ENCODE data around the gene TTC9. TPM values are rescaled to one million over a fixed set of nuclear protein-coding genes. Genes with fewer than 3 reads are reported as not detected.

TTC9 gene
- total RNA-seq, 4 donors from 2014 or later = 3.6 to 8.7 (median 4.7) TPM

DNA sequence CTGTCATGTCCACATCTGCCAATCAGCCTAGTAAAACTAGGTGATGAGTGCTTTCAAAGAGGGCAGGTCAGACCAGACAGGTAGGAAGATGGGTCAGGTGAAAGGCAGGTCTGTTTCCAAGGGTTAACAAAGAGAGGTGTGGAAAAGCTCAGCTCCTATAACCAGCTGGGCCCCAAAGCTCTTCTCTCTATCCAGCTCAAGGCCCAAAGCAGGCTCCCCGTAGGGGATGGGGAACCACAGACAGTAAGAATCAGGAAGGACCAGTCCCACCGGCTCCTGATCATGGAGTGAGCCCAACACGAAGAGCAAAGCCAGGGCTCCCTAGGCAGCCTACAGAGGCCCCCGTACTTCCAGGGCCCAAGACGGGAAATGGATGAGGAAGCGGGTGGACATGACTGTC is 83.2 kb downstream of the TTC9 start:
- Histone ChIP-seq H3K9me3 (no peaks in the 10 kb centered on the region), H3K36me3 (no peaks in the 10 kb centered on the region), H3K4me1 (no peaks in the 10 kb centered on the region), H3K27ac (no peak overlapping the region), H3K4me3 (no peak overlapping the region), H3K27me3 (no peaks in the 10 kb centered on the region)
- no peak for TF ChIP-seq POLR2A (IDR thresholded peaks at IDR 0.05)
- TF ChIP-seq EP300 (IDR thresholded peaks at IDR 0.05) = no peak
- TF ChIP-seq, protein P1, sequence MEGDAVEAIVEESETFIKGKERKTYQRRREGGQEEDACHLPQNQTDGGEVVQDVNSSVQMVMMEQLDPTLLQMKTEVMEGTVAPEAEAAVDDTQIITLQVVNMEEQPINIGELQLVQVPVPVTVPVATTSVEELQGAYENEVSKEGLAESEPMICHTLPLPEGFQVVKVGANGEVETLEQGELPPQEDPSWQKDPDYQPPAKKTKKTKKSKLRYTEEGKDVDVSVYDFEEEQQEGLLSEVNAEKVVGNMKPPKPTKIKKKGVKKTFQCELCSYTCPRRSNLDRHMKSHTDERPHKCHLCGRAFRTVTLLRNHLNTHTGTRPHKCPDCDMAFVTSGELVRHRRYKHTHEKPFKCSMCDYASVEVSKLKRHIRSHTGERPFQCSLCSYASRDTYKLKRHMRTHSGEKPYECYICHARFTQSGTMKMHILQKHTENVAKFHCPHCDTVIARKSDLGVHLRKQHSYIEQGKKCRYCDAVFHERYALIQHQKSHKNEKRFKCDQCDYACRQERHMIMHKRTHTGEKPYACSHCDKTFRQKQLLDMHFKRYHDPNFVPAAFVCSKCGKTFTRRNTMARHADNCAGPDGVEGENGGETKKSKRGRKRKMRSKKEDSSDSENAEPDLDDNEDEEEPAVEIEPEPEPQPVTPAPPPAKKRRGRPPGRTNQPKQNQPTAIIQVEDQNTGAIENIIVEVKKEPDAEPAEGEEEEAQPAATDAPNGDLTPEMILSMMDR (IDR thresholded peaks at IDR 0.05) = no peak
- TF ChIP-seq POLR2AphosphoS5 (IDR thresholded peaks at IDR 0.05) = no peak
- WGBS = 77% methylated on average over 6 of the region's 6 CpGs
- no peak for DNase-seq (ENCODE audit: low spot score in 2 of 2)

Other genes starting within 250 kb of the TTC9 start
- gene SYNJ2BP, start 224.8 kb upstream of the TTC9 start, total RNA-seq = 10 to 100 TPM; 10.1 to 25.9 (median 14.9) TPM
- not detected for gene ADAM21, start 189.7 kb upstream of the TTC9 start, total RNA-seq
- gene ADAM20, start 106.9 kb upstream of the TTC9 start, total RNA-seq = 1 to 10 TPM in 2 of 4 donors, under 1 TPM in 2; 0.16 to 5.6 (median 0.89) TPM
- 10 to 100 TPM; 38.1 to 76.0 (median 42.1) TPM for gene MED6, start 41.3 kb upstream of the TTC9 start, total RNA-seq
- gene MAP3K9, start 167.6 kb downstream of the TTC9 start, total RNA-seq = 10 to 100 TPM; 12.6 to 16.5 (median 14.7) TPM